Ishikawa (cell line): ENCODE measurements around the gene IVL.

Source experiments
- CEBPB ChIP-seq: IDR thresholded peaks from 2 replicates; pipeline ENCODE4 v1.6.1; 2012
- CREB1 ChIP-seq: IDR thresholded peaks from 2 replicates; pipeline ENCODE4 v1.6.1; 2012; ENCODE audit warnings: low read depth
- EGR1 ChIP-seq: IDR thresholded peaks from 2 replicates; pipeline ENCODE4 v1.6.1; 2012
- EP300 ChIP-seq: IDR thresholded peaks from 2 replicates; pipeline ENCODE4 v1.6.1; 2012; ENCODE audit warnings: borderline replicate concordance
- FOXM1 ChIP-seq: IDR thresholded peaks from 2 replicates; pipeline ENCODE4 v1.6.1; 2012; ENCODE audit warnings: low read depth, borderline replicate concordance
- RAD21 ChIP-seq: IDR thresholded peaks from 2 replicates; pipeline ENCODE4 v1.6.1; 2012; ENCODE audit warnings: low read depth
- TAF1 ChIP-seq: IDR thresholded peaks from 2 replicates; pipeline ENCODE4 v1.6.1; 2012; ENCODE audit warnings: low read depth, mild to moderate bottlenecking
- TCF12 ChIP-seq: IDR thresholded peaks from 2 replicates; pipeline ENCODE4 v1.6.1; 2012; ENCODE audit warnings: low read depth
- TEAD4 ChIP-seq: IDR thresholded peaks from 2 replicates; pipeline ENCODE4 v1.6.1; 2012
- USF1 ChIP-seq: IDR thresholded peaks from 2 replicates; pipeline ENCODE4 v1.6.1; 2012
- YY1 ChIP-seq: IDR thresholded peaks from 2 replicates; pipeline ENCODE4 v1.6.1; 2012; ENCODE audit warnings: low read depth
- ZBTB7A ChIP-seq: IDR thresholded peaks from 2 replicates; pipeline ENCODE4 v1.6.1; 2012; ENCODE audit warnings: low read depth
- TF ChIP-seq, protein P1 (sequence below): IDR thresholded peaks from 2 replicates; pipeline ENCODE4 v1.6.1; 2012
- TF ChIP-seq, protein P2 (sequence below): IDR thresholded peaks from 2 replicates; pipeline ENCODE4 v1.6.1; 2012; ENCODE audit warnings: low read depth, mild to moderate bottlenecking

GRCh38 chr1:152946248-152946647 is 37.9 kb downstream of the IVL start:
- TF ChIP-seq USF1 (no peak), CEBPB (no peak), YY1 (no peak), RAD21 (no peak), FOXM1 (no peak), TEAD4 (no peak), CREB1 (no peak), EP300 (no peak), TCF12 (no peak), TAF1 (no peak), EGR1 (no peak), ZBTB7A (no peak)
- TF ChIP-seq, protein P1, sequence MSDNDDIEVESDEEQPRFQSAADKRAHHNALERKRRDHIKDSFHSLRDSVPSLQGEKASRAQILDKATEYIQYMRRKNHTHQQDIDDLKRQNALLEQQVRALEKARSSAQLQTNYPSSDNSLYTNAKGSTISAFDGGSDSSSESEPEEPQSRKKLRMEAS = no peak
- TF ChIP-seq, protein P2, sequence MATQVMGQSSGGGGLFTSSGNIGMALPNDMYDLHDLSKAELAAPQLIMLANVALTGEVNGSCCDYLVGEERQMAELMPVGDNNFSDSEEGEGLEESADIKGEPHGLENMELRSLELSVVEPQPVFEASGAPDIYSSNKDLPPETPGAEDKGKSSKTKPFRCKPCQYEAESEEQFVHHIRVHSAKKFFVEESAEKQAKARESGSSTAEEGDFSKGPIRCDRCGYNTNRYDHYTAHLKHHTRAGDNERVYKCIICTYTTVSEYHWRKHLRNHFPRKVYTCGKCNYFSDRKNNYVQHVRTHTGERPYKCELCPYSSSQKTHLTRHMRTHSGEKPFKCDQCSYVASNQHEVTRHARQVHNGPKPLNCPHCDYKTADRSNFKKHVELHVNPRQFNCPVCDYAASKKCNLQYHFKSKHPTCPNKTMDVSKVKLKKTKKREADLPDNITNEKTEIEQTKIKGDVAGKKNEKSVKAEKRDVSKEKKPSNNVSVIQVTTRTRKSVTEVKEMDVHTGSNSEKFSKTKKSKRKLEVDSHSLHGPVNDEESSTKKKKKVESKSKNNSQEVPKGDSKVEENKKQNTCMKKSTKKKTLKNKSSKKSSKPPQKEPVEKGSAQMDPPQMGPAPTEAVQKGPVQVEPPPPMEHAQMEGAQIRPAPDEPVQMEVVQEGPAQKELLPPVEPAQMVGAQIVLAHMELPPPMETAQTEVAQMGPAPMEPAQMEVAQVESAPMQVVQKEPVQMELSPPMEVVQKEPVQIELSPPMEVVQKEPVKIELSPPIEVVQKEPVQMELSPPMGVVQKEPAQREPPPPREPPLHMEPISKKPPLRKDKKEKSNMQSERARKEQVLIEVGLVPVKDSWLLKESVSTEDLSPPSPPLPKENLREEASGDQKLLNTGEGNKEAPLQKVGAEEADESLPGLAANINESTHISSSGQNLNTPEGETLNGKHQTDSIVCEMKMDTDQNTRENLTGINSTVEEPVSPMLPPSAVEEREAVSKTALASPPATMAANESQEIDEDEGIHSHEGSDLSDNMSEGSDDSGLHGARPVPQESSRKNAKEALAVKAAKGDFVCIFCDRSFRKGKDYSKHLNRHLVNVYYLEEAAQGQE = no peak
